Lower leg skin (tissue), 3 donors: ENCODE data around the gene ARHGAP28.

Source experiments
- POLR2A ChIP-seq, 2 donors: fragments of 450-650 bp; IDR thresholded peaks; one replicate each; pipeline ENCODE4 v1.6.1; 2016 to 2017; ENCODE audit warnings: antibody characterized with exemption in 2 of 2, mild to moderate bottlenecking in 1 of 2, moderate library complexity in 1 of 2
- TF ChIP-seq, protein P1 (sequence below), 3 donors: fragments of 450-650 bp; IDR thresholded peaks; one replicate each; pipeline ENCODE4 v1.5.1; 2016; ENCODE audit warnings: antibody characterized with exemption in 3 of 3, mild to moderate bottlenecking in 3 of 3, moderate library complexity in 2 of 3

DNA sequence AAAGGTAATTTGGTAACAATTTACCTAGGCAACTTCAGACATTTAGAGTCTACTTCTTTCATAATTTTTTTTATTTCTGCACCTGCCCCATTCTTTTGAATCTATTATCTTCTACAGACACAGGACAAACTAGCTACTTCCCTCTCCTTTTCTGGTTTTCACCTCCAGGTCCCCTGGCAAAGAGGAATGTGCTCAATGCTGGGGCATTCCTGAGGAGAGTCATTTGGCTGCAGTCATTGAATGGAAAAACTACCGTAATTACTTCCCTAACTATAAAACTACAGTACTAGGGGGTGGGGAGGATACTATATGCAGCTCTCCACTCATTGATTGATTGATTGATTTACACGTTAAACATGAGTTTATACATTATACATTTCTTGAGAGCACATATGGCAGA is 11.2 kb upstream of the ARHGAP28 start:
- TF ChIP-seq, protein P1, sequence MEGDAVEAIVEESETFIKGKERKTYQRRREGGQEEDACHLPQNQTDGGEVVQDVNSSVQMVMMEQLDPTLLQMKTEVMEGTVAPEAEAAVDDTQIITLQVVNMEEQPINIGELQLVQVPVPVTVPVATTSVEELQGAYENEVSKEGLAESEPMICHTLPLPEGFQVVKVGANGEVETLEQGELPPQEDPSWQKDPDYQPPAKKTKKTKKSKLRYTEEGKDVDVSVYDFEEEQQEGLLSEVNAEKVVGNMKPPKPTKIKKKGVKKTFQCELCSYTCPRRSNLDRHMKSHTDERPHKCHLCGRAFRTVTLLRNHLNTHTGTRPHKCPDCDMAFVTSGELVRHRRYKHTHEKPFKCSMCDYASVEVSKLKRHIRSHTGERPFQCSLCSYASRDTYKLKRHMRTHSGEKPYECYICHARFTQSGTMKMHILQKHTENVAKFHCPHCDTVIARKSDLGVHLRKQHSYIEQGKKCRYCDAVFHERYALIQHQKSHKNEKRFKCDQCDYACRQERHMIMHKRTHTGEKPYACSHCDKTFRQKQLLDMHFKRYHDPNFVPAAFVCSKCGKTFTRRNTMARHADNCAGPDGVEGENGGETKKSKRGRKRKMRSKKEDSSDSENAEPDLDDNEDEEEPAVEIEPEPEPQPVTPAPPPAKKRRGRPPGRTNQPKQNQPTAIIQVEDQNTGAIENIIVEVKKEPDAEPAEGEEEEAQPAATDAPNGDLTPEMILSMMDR (IDR thresholded peaks at IDR 0.05): no peak
- no peak for TF ChIP-seq POLR2A (IDR thresholded peaks at IDR 0.05)
